K562 (cell line): ENCODE data around the gene SARS1. TPM values are rescaled to one million over a fixed set of nuclear protein-coding genes. Genes with fewer than 3 reads are reported as not detected.

Experiments used
- DNMT1 ChIP-seq: fragments of 450-650 bp; IDR thresholded peaks from 2 replicates; pipeline ENCODE4 v1.6.1; 2016; ENCODE audit warnings: antibody characterized with exemption, mild to moderate bottlenecking
- ESRRB ChIP-seq: fragments of 250-450 bp; sonication (Bioruptor Pico); IDR thresholded peaks from 2 replicates; pipeline ENCODE4 v1.5.0; 2020; ENCODE audit warnings: mild to moderate bottlenecking, moderate library complexity, borderline replicate concordance
- ILF3 ChIP-seq: fragments of 450-650 bp; IDR thresholded peaks from 2 replicates; pipeline ENCODE4 v1.6.1; 2018; ENCODE audit warnings: antibody characterized with exemption, mild to moderate bottlenecking, moderate library complexity, borderline replicate concordance
- LCOR ChIP-seq: sonication (generic); formaldehyde crosslinking; IDR thresholded peaks from 2 replicates; pipeline ENCODE4 v1.8.0; 2022; ENCODE audit warnings: mild to moderate bottlenecking, missing genetic modification reagents
- NRF1 ChIP-seq, 2 experiments: fragments of 450-650 bp; IDR thresholded peaks in 1 of 2; conservative IDR thresholded peaks in 1 of 2; 2 replicates each; pipeline ENCODE4 v1.6.1; 2014; ENCODE audit warnings: mild to moderate bottlenecking in 2 of 2
- OTX1 ChIP-seq: fragments of 450-650 bp; formaldehyde crosslinking; IDR thresholded peaks from 2 replicates; pipeline ENCODE4 v1.4.0; 2022; ENCODE audit warnings: mild to moderate bottlenecking
- SRSF1 ChIP-seq: fragments of 200-400 bp; formaldehyde crosslinking; IDR thresholded peaks from 2 replicates; pipeline ENCODE4 v1.6.1; 2017; ENCODE audit warnings: mild to moderate bottlenecking, low read depth, low read length, moderate library complexity
- TBP ChIP-seq: optimal IDR thresholded peaks from 2 replicates; pipeline ENCODE3; 2011; ENCODE audit warnings: low read depth, low read length, improper control_type of control experiment
- TCF7L2 ChIP-seq: fragments of 150-350 bp; IDR thresholded peaks from 2 replicates; pipeline ENCODE4 v1.6.1; 2016; ENCODE audit warnings: low read depth, mild to moderate bottlenecking, low read length, moderate library complexity
- ZNF184 ChIP-seq: sonication (generic); formaldehyde crosslinking; IDR thresholded peaks from 2 replicates; pipeline ENCODE4 v1.5.0; 2020; ENCODE audit warnings: missing genetic modification reagents
- ZNF717 ChIP-seq: fragments of 250-450 bp; sonication (Bioruptor Pico); IDR thresholded peaks from 2 replicates; pipeline ENCODE4 v1.5.0; 2021
- ZNF75A ChIP-seq: fragments of 450-650 bp; formaldehyde crosslinking; IDR thresholded peaks from 2 replicates; pipeline ENCODE4 v1.4.0; 2020; ENCODE audit warnings: mild to moderate bottlenecking
- polyA plus RNA-seq, 8 experiments: library from polyadenylated mRNA; depleted of rRNA in 4 of 8; stranded (reverse) in 5 of 8; unstranded in 3 of 8; fragments of >200 nt; fragmentation: Nextera tagmentation in 2 of 8; fragmentation: Illumina TruSeq in 1 of 8; extraction: Ambion mirVana in 2 of 8; extraction: Trizol in 1 of 8; gene quantifications; 2 replicates each; pipeline versions ENCODE4 v1.2.1 to v1.2.3, GENCODE V29; 2011 to 2014; ENCODE audit warnings: inconsistent platforms in 1 of 8, missing spikeins in 1 of 8
- total RNA-seq, 7 experiments: library from RNA; depleted of rRNA in 6 of 7; stranded (reverse); fragments of >200 nt in 6 of 7; fragmentation: Illumina TruSeq in 2 of 7; extraction: Trizol in 2 of 7; gene quantifications; 2 replicates each; pipeline versions ENCODE4 v1.2.1 to v1.2.3, GENCODE V29; 2011 to 2021; ENCODE audit warnings: low replicate concordance in 1 of 7
- TF ChIP-seq, protein P1 (sequence below): fragments of 450-650 bp; formaldehyde crosslinking; IDR thresholded peaks from 2 replicates; pipeline ENCODE4 v1.4.0; 2020; ENCODE audit warnings: mild to moderate bottlenecking, moderate library complexity
- TF ChIP-seq, protein P2 (sequence below): IDR thresholded peaks from 2 replicates; pipeline ENCODE4 v1.6.1; 2016; ENCODE audit warnings: missing genetic modification characterization, missing compliant biosample characterization
- TF ChIP-seq, protein P3 (sequence below): sonication (generic); formaldehyde crosslinking; IDR thresholded peaks from 2 replicates; pipeline ENCODE4 v1.8.1; 2023; ENCODE audit warnings: mild to moderate bottlenecking, missing genetic modification reagents
- TF ChIP-seq, protein P4 (sequence below), 2 experiments: fragments of 250-450 bp in 1 of 2; fragments of 450-650 bp in 1 of 2; sonication (Bioruptor Pico) in 1 of 2; IDR thresholded peaks; 2 replicates each; pipeline versions ENCODE4 v1.6.1 to v1.8.0; 2016 to 2021; ENCODE audit warnings: mild to moderate bottlenecking in 2 of 2, moderate library complexity in 2 of 2, missing compliant biosample characterization in 1 of 2, missing genetic modification characterization in 1 of 2
- TF ChIP-seq, protein P5 (sequence below): sonication (generic); formaldehyde crosslinking; IDR thresholded peaks from 2 replicates; pipeline ENCODE4 v1.8.0; 2022; ENCODE audit warnings: mild to moderate bottlenecking, missing genetic modification reagents
- TF ChIP-seq, protein P6 (sequence below): IDR thresholded peaks from 2 replicates; pipeline ENCODE4 v1.6.1; 2012; ENCODE audit warnings: low read depth, low read length, improper control_type of control experiment, borderline replicate concordance

SARS1 gene
- total and polyA plus RNA-seq, 9 of the 15 experiments (the other 6 are each of a cell fraction or from before 2014, with no cell fraction given) = 221 to 623 (median 254) TPM

DNA sequence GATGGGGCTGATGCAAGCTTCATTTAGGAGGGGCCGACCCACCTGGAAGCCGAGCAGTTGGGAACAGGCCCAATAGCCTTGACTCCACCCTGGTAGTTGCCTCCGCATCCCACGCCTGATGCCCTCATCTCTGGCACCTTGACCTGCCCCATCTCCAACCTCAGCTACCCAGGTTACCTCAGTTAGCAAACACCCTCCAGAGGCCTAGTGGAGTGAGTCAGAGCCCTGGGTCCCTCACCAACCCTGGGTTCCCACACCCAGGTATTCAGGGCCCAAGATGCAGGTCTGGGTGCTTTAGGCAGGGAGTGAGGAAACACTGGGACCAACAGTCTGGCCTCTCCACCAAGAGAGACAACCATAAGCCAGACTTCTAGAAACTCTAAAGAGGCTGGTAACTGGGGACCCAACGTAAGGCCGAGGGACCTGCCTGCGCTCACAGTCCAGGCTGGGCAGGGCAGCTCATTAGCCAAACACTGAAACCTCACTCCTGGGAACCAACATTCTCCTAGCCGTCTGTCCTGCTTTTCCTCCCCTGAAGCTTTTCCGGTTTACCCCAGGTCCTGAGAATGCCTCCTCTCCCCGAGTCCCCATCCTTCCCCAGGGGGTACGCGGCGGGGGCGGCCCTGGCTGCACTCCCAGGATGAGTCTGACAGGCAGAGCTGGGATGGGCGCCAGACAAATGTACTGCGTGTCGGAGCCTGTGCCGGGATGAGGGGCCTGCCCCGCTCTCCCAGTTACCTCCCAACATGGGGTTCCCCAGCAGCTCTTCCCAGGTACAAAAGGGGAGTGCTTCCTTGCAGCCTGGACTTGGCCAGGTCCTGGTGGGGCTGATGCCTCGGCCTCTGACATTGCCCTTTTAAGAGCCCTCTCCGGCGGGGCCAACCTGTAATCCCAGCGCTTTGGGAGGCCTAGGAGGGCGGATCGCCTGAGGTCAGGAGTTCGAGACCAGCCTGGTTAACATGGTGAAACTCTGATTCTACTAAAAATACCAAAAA is 26.7 kb downstream of the SARS1 start (continued):
- TF ChIP-seq TBP = no peak
- TF ChIP-seq, protein P1, sequence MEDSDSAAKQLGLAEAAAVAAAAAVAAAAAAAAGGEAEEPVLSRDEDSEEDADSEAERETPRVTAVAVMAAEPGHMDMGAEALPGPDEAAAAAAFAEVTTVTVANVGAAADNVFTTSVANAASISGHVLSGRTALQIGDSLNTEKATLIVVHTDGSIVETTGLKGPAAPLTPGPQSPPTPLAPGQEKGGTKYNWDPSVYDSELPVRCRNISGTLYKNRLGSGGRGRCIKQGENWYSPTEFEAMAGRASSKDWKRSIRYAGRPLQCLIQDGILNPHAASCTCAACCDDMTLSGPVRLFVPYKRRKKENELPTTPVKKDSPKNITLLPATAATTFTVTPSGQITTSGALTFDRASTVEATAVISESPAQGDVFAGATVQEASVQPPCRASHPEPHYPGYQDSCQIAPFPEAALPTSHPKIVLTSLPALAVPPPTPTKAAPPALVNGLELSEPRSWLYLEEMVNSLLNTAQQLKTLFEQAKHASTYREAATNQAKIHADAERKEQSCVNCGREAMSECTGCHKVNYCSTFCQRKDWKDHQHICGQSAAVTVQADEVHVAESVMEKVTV (CRISPR knock-in tag) = 0 out of 2 replicates have a peak, but pooled peaks have one; percentile 12
- no peak for TF ChIP-seq DNMT1
- no peak for TF ChIP-seq ESRRB
- TF ChIP-seq, protein P2, sequence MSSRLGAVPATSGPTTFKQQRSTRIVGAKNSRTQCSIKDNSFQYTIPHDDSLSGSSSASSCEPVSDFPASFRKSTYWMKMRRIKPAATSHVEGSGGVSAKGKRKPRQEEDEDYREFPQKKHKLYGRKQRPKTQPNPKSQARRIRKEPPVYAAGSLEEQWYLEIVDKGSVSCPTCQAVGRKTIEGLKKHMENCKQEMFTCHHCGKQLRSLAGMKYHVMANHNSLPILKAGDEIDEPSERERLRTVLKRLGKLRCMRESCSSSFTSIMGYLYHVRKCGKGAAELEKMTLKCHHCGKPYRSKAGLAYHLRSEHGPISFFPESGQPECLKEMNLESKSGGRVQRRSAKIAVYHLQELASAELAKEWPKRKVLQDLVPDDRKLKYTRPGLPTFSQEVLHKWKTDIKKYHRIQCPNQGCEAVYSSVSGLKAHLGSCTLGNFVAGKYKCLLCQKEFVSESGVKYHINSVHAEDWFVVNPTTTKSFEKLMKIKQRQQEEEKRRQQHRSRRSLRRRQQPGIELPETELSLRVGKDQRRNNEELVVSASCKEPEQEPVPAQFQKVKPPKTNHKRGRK (tag) = no peak
- TF ChIP-seq LCOR (CRISPR knock-in tag) = no peak
- TF ChIP-seq, protein P3, sequence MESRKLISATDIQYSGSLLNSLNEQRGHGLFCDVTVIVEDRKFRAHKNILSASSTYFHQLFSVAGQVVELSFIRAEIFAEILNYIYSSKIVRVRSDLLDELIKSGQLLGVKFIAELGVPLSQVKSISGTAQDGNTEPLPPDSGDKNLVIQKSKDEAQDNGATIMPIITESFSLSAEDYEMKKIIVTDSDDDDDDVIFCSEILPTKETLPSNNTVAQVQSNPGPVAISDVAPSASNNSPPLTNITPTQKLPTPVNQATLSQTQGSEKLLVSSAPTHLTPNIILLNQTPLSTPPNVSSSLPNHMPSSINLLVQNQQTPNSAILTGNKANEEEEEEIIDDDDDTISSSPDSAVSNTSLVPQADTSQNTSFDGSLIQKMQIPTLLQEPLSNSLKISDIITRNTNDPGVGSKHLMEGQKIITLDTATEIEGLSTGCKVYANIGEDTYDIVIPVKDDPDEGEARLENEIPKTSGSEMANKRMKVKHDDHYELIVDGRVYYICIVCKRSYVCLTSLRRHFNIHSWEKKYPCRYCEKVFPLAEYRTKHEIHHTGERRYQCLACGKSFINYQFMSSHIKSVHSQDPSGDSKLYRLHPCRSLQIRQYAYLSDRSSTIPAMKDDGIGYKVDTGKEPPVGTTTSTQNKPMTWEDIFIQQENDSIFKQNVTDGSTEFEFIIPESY (CRISPR knock-in tag) = peak; percentile 83; the same call in 1 of the 2 replicates
- TF ChIP-seq, protein P4, sequence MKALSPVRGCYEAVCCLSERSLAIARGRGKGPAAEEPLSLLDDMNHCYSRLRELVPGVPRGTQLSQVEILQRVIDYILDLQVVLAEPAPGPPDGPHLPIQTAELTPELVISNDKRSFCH (CRISPR knock-in tag; IDR thresholded peaks at IDR 0.05) = no peak
- TF ChIP-seq, protein P4 (tag; IDR thresholded peaks at IDR 0.05) = no peak
- TF ChIP-seq ZNF717 (CRISPR knock-in tag) = no peak
- no peak for TF ChIP-seq ZNF184 (CRISPR knock-in tag)
- TF ChIP-seq, protein P5, sequence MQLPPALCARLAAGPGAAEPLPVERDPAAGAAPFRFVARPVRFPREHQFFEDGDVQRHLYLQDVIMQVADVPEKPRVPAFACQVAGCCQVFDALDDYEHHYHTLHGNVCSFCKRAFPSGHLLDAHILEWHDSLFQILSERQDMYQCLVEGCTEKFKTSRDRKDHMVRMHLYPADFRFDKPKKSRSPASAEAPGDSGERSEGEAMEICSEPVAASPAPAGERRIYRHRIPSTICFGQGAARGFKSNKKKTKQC (CRISPR knock-in tag) = no peak
- TF ChIP-seq SRSF1 = no peak
- peak; percentile 70; the same call in 1 of the 2 replicates for TF ChIP-seq ILF3
- TF ChIP-seq OTX1 (CRISPR knock-in tag) = no peak
- TF ChIP-seq, protein P6, sequence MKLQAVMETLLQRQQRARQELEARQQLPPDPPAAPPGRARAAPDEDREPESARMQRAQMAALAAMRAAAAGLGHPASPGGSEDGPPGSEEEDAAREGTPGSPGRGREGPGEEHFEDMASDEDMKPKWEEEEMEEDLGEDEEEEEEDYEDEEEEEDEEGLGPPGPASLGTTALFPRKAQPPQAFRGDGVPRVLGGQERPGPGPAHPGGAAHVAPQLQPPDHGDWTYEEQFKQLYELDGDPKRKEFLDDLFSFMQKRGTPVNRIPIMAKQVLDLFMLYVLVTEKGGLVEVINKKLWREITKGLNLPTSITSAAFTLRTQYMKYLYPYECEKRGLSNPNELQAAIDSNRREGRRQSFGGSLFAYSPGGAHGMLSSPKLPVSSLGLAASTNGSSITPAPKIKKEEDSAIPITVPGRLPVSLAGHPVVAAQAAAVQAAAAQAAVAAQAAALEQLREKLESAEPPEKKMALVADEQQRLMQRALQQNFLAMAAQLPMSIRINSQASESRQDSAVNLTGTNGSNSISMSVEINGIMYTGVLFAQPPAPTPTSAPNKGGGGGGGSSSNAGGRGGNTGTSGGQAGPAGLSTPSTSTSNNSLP = no peak
- TF ChIP-seq TCF7L2 = no peak
- TF ChIP-seq NRF1 (conservative IDR thresholded peaks at IDR 0.05 in 1 of 2, IDR thresholded peaks at IDR 0.05 in 1 of 2) = no peak
- TF ChIP-seq ZNF75A = no peak
